K562 (cell line): Measurements from ENCODE around the gene TUBB1. TPM values are rescaled to one million over a fixed set of nuclear protein-coding genes. Genes with fewer than 3 reads are reported as not detected.

ENCODE experiments used
- DIDO1 ChIP-seq: fragments of 450-650 bp; IDR thresholded peaks from 2 replicates; pipeline ENCODE4 v1.6.1; 2016; ENCODE audit warnings: low read depth, missing biosample characterization, missing genetic modification characterization
- EHMT2 ChIP-seq: fragments of 450-650 bp; IDR thresholded peaks from 2 replicates; pipeline ENCODE4 v1.6.1; 2018; ENCODE audit warnings: antibody characterized with exemption
- FOS ChIP-seq: IDR thresholded peaks from 3 replicates; pipeline ENCODE4 v1.6.1; 2011; ENCODE audit not compliant: insufficient read length; ENCODE audit errors: extremely low read depth
- FUS ChIP-seq: fragments of 200-400 bp; formaldehyde crosslinking; optimal IDR thresholded peaks from 2 replicates; pipeline ENCODE3; 2017; ENCODE audit warnings: low read depth, low read length
- HDAC1 ChIP-seq, 2 experiments: fragments of 450-650 bp; IDR thresholded peaks; 2 replicates each; pipeline ENCODE4 v1.6.1; 2016 to 2017; ENCODE audit warnings: inconsistent platforms in 1 of 2, mild to moderate bottlenecking in 1 of 2, moderate library complexity in 1 of 2
- IFI16 ChIP-seq: fragments of 250-450 bp; sonication (Bioruptor Pico); IDR thresholded peaks from 2 replicates; pipeline ENCODE4 v2.1.2; 2022; ENCODE audit warnings: mild to moderate bottlenecking, inconsistent platforms
- ILF3 ChIP-seq: fragments of 450-650 bp; IDR thresholded peaks from 2 replicates; pipeline ENCODE4 v1.6.1; 2018; ENCODE audit warnings: antibody characterized with exemption, mild to moderate bottlenecking, moderate library complexity, borderline replicate concordance
- NELFE ChIP-seq: IDR thresholded peaks from 2 replicates; pipeline ENCODE4 v1.6.1; 2011; ENCODE audit warnings: mild to moderate bottlenecking; ENCODE audit not compliant: insufficient read depth, insufficient read length
- OTX1 ChIP-seq: fragments of 450-650 bp; formaldehyde crosslinking; IDR thresholded peaks from 2 replicates; pipeline ENCODE4 v1.4.0; 2022; ENCODE audit warnings: mild to moderate bottlenecking
- PTTG1 ChIP-seq: fragments of 450-650 bp; IDR thresholded peaks from 2 replicates; pipeline ENCODE4 v1.6.1; 2016; ENCODE audit warnings: low read depth, mild to moderate bottlenecking, missing genetic modification characterization, missing compliant biosample characterization
- RBBP5 ChIP-seq: fragments of 200-600 bp; sonication (generic); IDR thresholded peaks from 2 replicates; pipeline ENCODE4 v1.6.1; 2012; ENCODE audit warnings: borderline replicate concordance, mild to moderate bottlenecking, low read length, control low read depth, inconsistent platforms; ENCODE audit not compliant: insufficient read depth, poor library complexity, severe bottlenecking
- RBM39 ChIP-seq: fragments of 200-400 bp; formaldehyde crosslinking; optimal IDR thresholded peaks from 2 replicates; pipeline ENCODE3; 2018; ENCODE audit warnings: low read depth, low read length
- RFX5 ChIP-seq: IDR thresholded peaks from 2 replicates; pipeline ENCODE4 v1.6.1; 2011; ENCODE audit warnings: low read depth, mild to moderate bottlenecking, improper control_type of control experiment, low read length
- RHOXF2B ChIP-seq: fragments of 250-450 bp; sonication (Bioruptor Pico); conservative IDR thresholded peaks from 2 replicates; pipeline ENCODE4 v1.5.1; 2021
- SREBF2 ChIP-seq: sonication (generic); formaldehyde crosslinking; IDR thresholded peaks from 2 replicates; pipeline ENCODE4 v1.4.0; 2020; ENCODE audit warnings: mild to moderate bottlenecking, missing genetic modification reagents
- ZNF217 ChIP-seq: sonication (generic); formaldehyde crosslinking; IDR thresholded peaks from 2 replicates; pipeline ENCODE4 v1.8.0; 2022; ENCODE audit warnings: mild to moderate bottlenecking, missing genetic modification reagents
- ZNF282 ChIP-seq: sonication (generic); formaldehyde crosslinking; IDR thresholded peaks from 2 replicates; pipeline ENCODE4 v1.8.1; 2023; ENCODE audit warnings: missing genetic modification reagents
- polyA plus RNA-seq, 8 experiments: library from polyadenylated mRNA; depleted of rRNA in 4 of 8; stranded (reverse) in 5 of 8; unstranded in 3 of 8; fragments of >200 nt; fragmentation: Nextera tagmentation in 2 of 8; fragmentation: Illumina TruSeq in 1 of 8; extraction: Ambion mirVana in 2 of 8; extraction: Trizol in 1 of 8; gene quantifications; 2 replicates each; pipeline versions ENCODE4 v1.2.1 to v1.2.3, GENCODE V29; 2011 to 2014; ENCODE audit warnings: inconsistent platforms in 1 of 8, missing spikeins in 1 of 8
- total RNA-seq, 7 experiments: library from RNA; depleted of rRNA in 6 of 7; stranded (reverse); fragments of >200 nt in 6 of 7; fragmentation: Illumina TruSeq in 2 of 7; extraction: Trizol in 2 of 7; gene quantifications; 2 replicates each; pipeline versions ENCODE4 v1.2.1 to v1.2.3, GENCODE V29; 2011 to 2021; ENCODE audit warnings: low replicate concordance in 1 of 7
- TF ChIP-seq, protein P1 (sequence below): fragments of 450-650 bp; IDR thresholded peaks from 2 replicates; pipeline ENCODE4 v1.6.1; 2018; ENCODE audit warnings: mild to moderate bottlenecking, low read depth; ENCODE audit not compliant: partially characterized antibody
- TF ChIP-seq, protein P2 (sequence below): fragments of 450-650 bp; formaldehyde crosslinking; IDR thresholded peaks from 2 replicates; pipeline ENCODE4 v1.4.0; 2020; ENCODE audit warnings: mild to moderate bottlenecking, mixed read lengths
- TF ChIP-seq, protein P3 (sequence below): sonication (generic); formaldehyde crosslinking; IDR thresholded peaks from 2 replicates; pipeline ENCODE4 v1.8.0; 2022; ENCODE audit warnings: mild to moderate bottlenecking, low read depth, missing genetic modification reagents
- TF ChIP-seq, protein P4 (sequence below): fragments of 250-450 bp; sonication (Bioruptor Pico); IDR thresholded peaks from 2 replicates; pipeline ENCODE4 v1.8.0; 2021; ENCODE audit warnings: borderline replicate concordance, mild to moderate bottlenecking, moderate library complexity; ENCODE audit not compliant: poor library complexity, severe bottlenecking
- TF ChIP-seq, protein P5 (sequence below): fragments of 250-450 bp; sonication (Bioruptor Pico); IDR thresholded peaks from 2 replicates; pipeline ENCODE4 v1.9.0; 2021; ENCODE audit warnings: mild to moderate bottlenecking, inconsistent platforms

TUBB1 gene
- total and polyA plus RNA-seq, 9 of the 15 experiments (the other 6 are each of a cell fraction or from before 2014, with no cell fraction given) = 1.5 to 3.9 (median 2.4) TPM

DNA sequence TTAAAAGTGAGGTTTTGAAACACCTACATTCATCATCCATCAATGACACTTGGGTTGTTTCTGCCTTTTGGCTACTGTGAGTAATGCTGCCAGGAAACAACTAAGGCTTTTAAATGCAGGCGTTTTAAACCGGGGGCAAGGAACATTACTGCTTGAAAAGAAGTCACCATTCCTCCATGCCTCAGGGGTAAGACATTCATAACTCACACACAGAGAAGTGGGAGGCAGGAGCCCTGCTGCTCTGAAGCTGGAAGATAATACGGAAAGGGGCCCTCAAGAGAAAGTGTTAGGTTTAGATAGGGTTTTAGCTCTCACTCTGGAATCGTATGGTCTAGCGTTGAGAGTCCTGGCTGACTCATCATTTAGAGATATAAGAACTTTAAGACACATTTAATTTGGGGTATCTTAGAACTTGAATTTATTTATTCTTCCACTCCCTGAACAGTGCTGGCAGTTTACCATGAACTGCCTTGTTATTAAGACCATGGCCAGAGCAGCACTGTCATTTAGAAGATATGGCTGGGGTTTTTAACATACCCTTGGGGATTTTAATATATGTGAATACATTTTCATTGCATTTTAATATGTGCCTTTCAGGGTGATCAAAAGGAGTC lies 1.8 kb downstream of the TUBB1 start (continued):
- TF ChIP-seq, protein P1, sequence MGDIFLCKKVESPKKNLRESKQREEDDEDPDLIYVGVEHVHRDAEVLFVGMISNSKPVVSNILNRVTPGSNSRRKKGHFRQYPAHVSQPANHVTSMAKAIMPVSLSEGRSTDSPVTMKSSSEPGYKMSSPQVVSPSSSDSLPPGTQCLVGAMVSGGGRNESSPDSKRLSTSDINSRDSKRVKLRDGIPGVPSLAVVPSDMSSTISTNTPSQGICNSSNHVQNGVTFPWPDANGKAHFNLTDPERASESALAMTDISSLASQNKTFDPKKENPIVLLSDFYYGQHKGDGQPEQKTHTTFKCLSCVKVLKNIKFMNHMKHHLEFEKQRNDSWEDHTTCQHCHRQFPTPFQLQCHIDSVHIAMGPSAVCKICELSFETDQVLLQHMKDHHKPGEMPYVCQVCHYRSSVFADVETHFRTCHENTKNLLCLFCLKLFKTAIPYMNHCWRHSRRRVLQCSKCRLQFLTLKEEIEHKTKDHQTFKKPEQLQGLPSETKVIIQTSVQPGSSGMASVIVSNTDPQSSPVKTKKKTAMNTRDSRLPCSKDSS = no peak
- TF ChIP-seq, protein P2, sequence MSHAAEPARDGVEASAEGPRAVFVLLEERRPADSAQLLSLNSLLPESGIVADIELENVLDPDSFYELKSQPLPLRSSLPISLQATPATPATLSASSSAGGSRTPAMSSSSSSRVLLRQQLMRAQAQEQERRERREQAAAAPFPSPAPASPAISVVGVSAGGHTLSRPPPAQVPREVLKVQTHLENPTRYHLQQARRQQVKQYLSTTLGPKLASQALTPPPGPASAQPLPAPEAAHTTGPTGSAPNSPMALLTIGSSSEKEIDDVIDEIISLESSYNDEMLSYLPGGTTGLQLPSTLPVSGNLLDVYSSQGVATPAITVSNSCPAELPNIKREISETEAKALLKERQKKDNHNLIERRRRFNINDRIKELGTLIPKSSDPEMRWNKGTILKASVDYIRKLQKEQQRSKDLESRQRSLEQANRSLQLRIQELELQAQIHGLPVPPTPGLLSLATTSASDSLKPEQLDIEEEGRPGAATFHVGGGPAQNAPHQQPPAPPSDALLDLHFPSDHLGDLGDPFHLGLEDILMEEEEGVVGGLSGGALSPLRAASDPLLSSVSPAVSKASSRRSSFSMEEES (CRISPR knock-in tag) = no peak
- TF ChIP-seq ZNF217 (CRISPR knock-in tag) = no peak
- TF ChIP-seq, protein P3, sequence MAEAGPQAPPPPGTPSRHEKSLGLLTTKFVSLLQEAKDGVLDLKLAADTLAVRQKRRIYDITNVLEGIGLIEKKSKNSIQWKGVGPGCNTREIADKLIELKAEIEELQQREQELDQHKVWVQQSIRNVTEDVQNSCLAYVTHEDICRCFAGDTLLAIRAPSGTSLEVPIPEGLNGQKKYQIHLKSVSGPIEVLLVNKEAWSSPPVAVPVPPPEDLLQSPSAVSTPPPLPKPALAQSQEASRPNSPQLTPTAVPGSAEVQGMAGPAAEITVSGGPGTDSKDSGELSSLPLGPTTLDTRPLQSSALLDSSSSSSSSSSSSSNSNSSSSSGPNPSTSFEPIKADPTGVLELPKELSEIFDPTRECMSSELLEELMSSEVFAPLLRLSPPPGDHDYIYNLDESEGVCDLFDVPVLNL = no peak
- no peak for TF ChIP-seq RHOXF2B (CRISPR knock-in tag)
- 0 out of 2 replicates have a peak, but pooled peaks have one; percentile 61 for TF ChIP-seq ILF3
- peak; percentile 18 to 77; a peak in 1 of 4 replicates for TF ChIP-seq HDAC1 (IDR thresholded peaks at IDR 0.05)
- no peak for TF ChIP-seq NELFE
- no peak for TF ChIP-seq DIDO1
- TF ChIP-seq EHMT2 = no peak
- TF ChIP-seq, protein P4, sequence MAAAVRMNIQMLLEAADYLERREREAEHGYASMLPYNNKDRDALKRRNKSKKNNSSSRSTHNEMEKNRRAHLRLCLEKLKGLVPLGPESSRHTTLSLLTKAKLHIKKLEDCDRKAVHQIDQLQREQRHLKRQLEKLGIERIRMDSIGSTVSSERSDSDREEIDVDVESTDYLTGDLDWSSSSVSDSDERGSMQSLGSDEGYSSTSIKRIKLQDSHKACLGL (CRISPR knock-in tag) = no peak
- TF ChIP-seq IFI16 (CRISPR knock-in tag) = no peak
- TF ChIP-seq, protein P5, sequence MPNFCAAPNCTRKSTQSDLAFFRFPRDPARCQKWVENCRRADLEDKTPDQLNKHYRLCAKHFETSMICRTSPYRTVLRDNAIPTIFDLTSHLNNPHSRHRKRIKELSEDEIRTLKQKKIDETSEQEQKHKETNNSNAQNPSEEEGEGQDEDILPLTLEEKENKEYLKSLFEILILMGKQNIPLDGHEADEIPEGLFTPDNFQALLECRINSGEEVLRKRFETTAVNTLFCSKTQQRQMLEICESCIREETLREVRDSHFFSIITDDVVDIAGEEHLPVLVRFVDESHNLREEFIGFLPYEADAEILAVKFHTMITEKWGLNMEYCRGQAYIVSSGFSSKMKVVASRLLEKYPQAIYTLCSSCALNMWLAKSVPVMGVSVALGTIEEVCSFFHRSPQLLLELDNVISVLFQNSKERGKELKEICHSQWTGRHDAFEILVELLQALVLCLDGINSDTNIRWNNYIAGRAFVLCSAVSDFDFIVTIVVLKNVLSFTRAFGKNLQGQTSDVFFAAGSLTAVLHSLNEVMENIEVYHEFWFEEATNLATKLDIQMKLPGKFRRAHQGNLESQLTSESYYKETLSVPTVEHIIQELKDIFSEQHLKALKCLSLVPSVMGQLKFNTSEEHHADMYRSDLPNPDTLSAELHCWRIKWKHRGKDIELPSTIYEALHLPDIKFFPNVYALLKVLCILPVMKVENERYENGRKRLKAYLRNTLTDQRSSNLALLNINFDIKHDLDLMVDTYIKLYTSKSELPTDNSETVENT (CRISPR knock-in tag) = no peak
- peak; percentile 17 for TF ChIP-seq RBBP5
- TF ChIP-seq RFX5 = no peak
- no peak for TF ChIP-seq PTTG1 (tag)
- TF ChIP-seq ZNF282 (CRISPR knock-in tag) = no peak
- TF ChIP-seq SREBF2 (CRISPR knock-in tag) = no peak
- no peak for TF ChIP-seq OTX1 (CRISPR knock-in tag)
- TF ChIP-seq FOS = peak; percentile 24
- TF ChIP-seq FUS = no peak
- TF ChIP-seq RBM39 = no peak
